HepG2 (cell line): ENCODE results near the gene HTR1D. TPM values are rescaled to one million over a fixed set of nuclear protein-coding genes. Genes with fewer than 3 reads are reported as not detected.

Experiments
- ATAC-seq: fragments of 200-7000 bp; cut with Tn5 transposase; 3 replicates; pipeline ENCODE4 v1.9.1; 2020; ENCODE audit warnings: mild to moderate bottlenecking, moderate library complexity
- BruUV-seq: library from RNA; stranded (reverse); fragments of 400-500 nt; replicated peaks from 2 replicates; lab custom pipeline; 2021; lab: Mats Ljungman, UMichigan
- CTCF ChIA-PET: fragments of 300-600 bp; formaldehyde crosslinking; extraction: SDS; loops from one replicate; lab custom pipeline; 2021; ENCODE audit warnings: low total read pairs, inconsistent platforms, low intra/inter-chr PET ratio; lab: Yijun Ruan, JAX
- POLR2A ChIA-PET: fragments of 350-600 bp; sonication (Branson Sonifier 250); formaldehyde crosslinking; loops from one replicate; lab custom pipeline; 2020; ENCODE audit warnings: antibody characterized with exemption, inconsistent platforms; lab: Yijun Ruan, JAX
- DNase-seq: peaks from one replicate; pipeline ENCODE4 v3.0.0-alpha.2; 2015; ENCODE audit warnings: low spot score
- FAIRE-seq: peaks from 3 replicates; lab custom pipeline; 2011; peaks lifted over from hg19 to GRCh38; lab: Jason Lieb, UNC
- H2AFZ ChIP-seq: one replicate; pipeline ENCODE4 v1.6.1; 2011; ENCODE audit warnings: low read length, inconsistent platforms
- H3K27ac ChIP-seq: fragments of 300-600 bp; 3 replicates; pipeline ENCODE4 v1.8.0; 2011; ENCODE audit warnings: mixed run types, mild to moderate bottlenecking, mixed read lengths, low read length, inconsistent platforms; ENCODE audit not compliant: insufficient read depth; ENCODE audit errors: extremely low read length
- H3K27me3 ChIP-seq, 2 experiments: fragments of 200-600 bp in 1 of 2; 2 replicates in 1 of 2; 3 replicates in 1 of 2; pipeline versions ENCODE4 v1.6.0 to v1.8.0; 2011; ENCODE audit warnings: low read length in 2 of 2, mild to moderate bottlenecking in 2 of 2, moderate library complexity in 2 of 2, inconsistent platforms in 1 of 2; ENCODE audit not compliant: insufficient read depth in 2 of 2, control insufficient read depth in 1 of 2
- H3K36me3 ChIP-seq, 2 experiments: fragments of 200-600 bp in 1 of 2; replicated peaks in 1 of 2; 2 replicates in 1 of 2; 3 replicates in 1 of 2; pipeline versions ENCODE4 v1.5.1 to v1.8.0; 2011; ENCODE audit warnings: low read length in 2 of 2, inconsistent platforms in 1 of 2; ENCODE audit not compliant: insufficient read depth in 2 of 2, control insufficient read depth in 1 of 2
- H3K4me1 ChIP-seq: 2 replicates; pipeline ENCODE4 v1.5.1; 2012; ENCODE audit warnings: low read length, inconsistent platforms; ENCODE audit not compliant: insufficient read depth
- H3K4me2 ChIP-seq: 2 replicates; pipeline ENCODE4 v1.6.0; 2011; ENCODE audit warnings: low read depth, low read length, inconsistent platforms
- H3K4me3 ChIP-seq, 3 experiments: fragments of 200-600 bp in 1 of 3; sonication (generic), shearing (Covaris generic) in 1 of 3; replicated peaks in 1 of 3; 2 replicates each; pipeline ENCODE4 v1.5.1; 2011 to 2016; ENCODE audit warnings: low read length in 3 of 3, inconsistent platforms in 2 of 3, low read depth in 2 of 3, mild to moderate bottlenecking in 2 of 3, control low read depth in 1 of 3, mixed read lengths in 1 of 3; ENCODE audit not compliant: insufficient read depth in 1 of 3
- H3K79me2 ChIP-seq: one replicate; pipeline ENCODE4 v1.6.1; 2011; ENCODE audit warnings: low read length, inconsistent platforms; ENCODE audit not compliant: insufficient read depth
- H3K9ac ChIP-seq: 2 replicates; pipeline ENCODE4 v1.6.0; 2011; ENCODE audit warnings: mild to moderate bottlenecking, low read depth, low read length, inconsistent platforms; ENCODE audit not compliant: insufficient read depth
- H3K9me3 ChIP-seq: 2 replicates; pipeline ENCODE4 v1.5.1; 2012; ENCODE audit warnings: mild to moderate bottlenecking, low read length
- H4K20me1 ChIP-seq: 2 replicates; pipeline ENCODE4 v1.6.0; 2011; ENCODE audit warnings: inconsistent platforms, mild to moderate bottlenecking, low read length, moderate library complexity; ENCODE audit not compliant: insufficient read depth
- BCL6 ChIP-seq: IDR thresholded peaks from 2 replicates; pipeline ENCODE4 v1.6.1; 2016; ENCODE audit warnings: missing genetic modification reagents, missing compliant biosample characterization
- GABPA ChIP-seq, 2 experiments: IDR thresholded peaks; 2 replicates each; pipeline ENCODE4 v1.6.1; 2011 to 2016; ENCODE audit warnings: low read depth in 2 of 2, low read length in 1 of 2, missing biosample characterization in 1 of 2, missing genetic modification characterization in 1 of 2
- NR1H2 ChIP-seq: sonication (generic); formaldehyde crosslinking; IDR thresholded peaks from 2 replicates; pipeline ENCODE4 v1.8.1; 2022; ENCODE audit warnings: low read depth, missing genetic modification reagents, borderline replicate concordance
- SMARCE1 ChIP-seq: fragments of 450-650 bp; IDR thresholded peaks from 2 replicates; pipeline ENCODE4 v1.6.1; 2017; ENCODE audit warnings: borderline replicate concordance
- ZBTB2 ChIP-seq: sonication (generic); formaldehyde crosslinking; IDR thresholded peaks from 2 replicates; pipeline ENCODE4 v1.8.0; 2022; ENCODE audit warnings: low read depth, missing genetic modification reagents
- ZNF235 ChIP-seq: sonication (generic); formaldehyde crosslinking; IDR thresholded peaks from 2 replicates; pipeline ENCODE4 v1.8.1; 2023; ENCODE audit warnings: mild to moderate bottlenecking, missing genetic modification reagents, borderline replicate concordance
- ZNF652 ChIP-seq: IDR thresholded peaks from 2 replicates; pipeline ENCODE4 v1.6.1; 2016; ENCODE audit warnings: low read depth, borderline replicate concordance
- ZNF670 ChIP-seq: sonication (generic); formaldehyde crosslinking; IDR thresholded peaks from 2 replicates; pipeline ENCODE4 v1.8.0; 2022; ENCODE audit warnings: mild to moderate bottlenecking, missing genetic modification reagents, borderline replicate concordance
- WGBS: methylation state at CpG from one replicate; pipeline ENCODE4 v1.1.6; 2017; ENCODE audit warnings: low lambda C conversion rate; 5-methylcytosine and 5-hydroxymethylcytosine counted together
- in situ Hi-C: cut with HindIII; loops from 2 replicates; pipeline ENCODE4 v1.10.0; 2017; ENCODE audit warnings: low pct_unique_long_range_greater_than_20kb; ENCODE audit not compliant: extremely low pct_ligation_motif_present
- intact Hi-C: fragments of 100-400 bp; cut with micrococcal nuclease; formaldehyde crosslinking; loops from one replicate; pipeline ENCODE4 v1.10.0; 2022; ENCODE audit not compliant: unreplicated experiment
- polyA plus RNA-seq, 8 experiments: library from polyadenylated mRNA; depleted of rRNA in 3 of 8; stranded (reverse) in 7 of 8; unstranded in 1 of 8; fragments of >200 nt; fragmentation: Illumina TruSeq in 4 of 8; extraction: Trizol in 4 of 8; gene quantifications; 2 replicates each; pipeline versions ENCODE4 v1.2.1 to v1.2.3, GENCODE V29; 2011 to 2016; ENCODE audit warnings: low read depth in 4 of 8, missing spikeins in 1 of 8, mixed read lengths in 1 of 8; ENCODE audit not compliant: insufficient read depth in 1 of 8
- total RNA-seq, 5 experiments: library from RNA; depleted of rRNA; stranded (reverse); fragments of >200 nt; fragmentation: Illumina TruSeq; extraction: Trizol; gene quantifications; 2 replicates each; pipeline ENCODE4 v1.2.3, GENCODE V29; 2016; ENCODE audit warnings: low read depth in 1 of 5

Gene HTR1D
- total and polyA plus RNA-seq, 2 of the 13 experiments (the other 11 are each of a cell fraction or from before 2014, with no cell fraction given): 0.04 to 0.07 TPM

- Histone ChIP-seq H3K4me3 (no peak overlapping the region), H3K79me2 (no peaks in the 10 kb centered on the region), H3K4me1 (peaks cover 14% of the 10 kb centered on the region), H3K9ac (no peak overlapping the region), H3K27me3 (peaks cover 0 to 1% of the 10 kb centered on the region in 2 experiments; a peak in 1 of 5 replicates), H2AFZ (no peak overlapping the region), H3K9me3 (no peaks in the 10 kb centered on the region), H3K27ac (no peak overlapping the region), H3K36me3 (no peaks in the 10 kb centered on the region), H3K4me2 (no peak overlapping the region), H4K20me1 (no peaks in the 10 kb centered on the region)
- intact Hi-C loops: no loop called here
- FAIRE-seq: no peak
- TF ChIP-seq ZNF652 (CRISPR knock-in tag) (no peak), BCL6 (CRISPR knock-in tag) (no peak), ZBTB2 (CRISPR knock-in tag) (no peak), NR1H2 (CRISPR knock-in tag) (no peak), ZNF235 (CRISPR knock-in tag) (no peak)
- CTCF ChIA-PET: no interaction called here
- no peak for ATAC-seq
- POLR2A ChIA-PET: no interaction called here
- in situ Hi-C loops: no loop called here
- BruUV-seq: no TSS peak
- DNase-seq: no peak
- 46% methylated on average over 5 of the region's 5 CpGs for WGBS
These were observed 37.3 kb upstream of the HTR1D start for GRCh38 chr1:23254584-23254983.

- DNase-seq (no peak), ATAC-seq (no peak), FAIRE-seq (no peak)
- no peak overlapping the region for H3K4me2 ChIP-seq
- no peaks in the 10 kb centered on the region for H3K36me3 ChIP-seq
- H3K4me3 ChIP-seq: no peak overlapping the region
- H3K27ac ChIP-seq: no peak overlapping the region
- 62% methylated on average over 1 of the region's 1 CpG for WGBS
- intact Hi-C loops: no loop called here
- ChIA-PET CTCF (no interaction called here), POLR2A (no interaction called here)
- TF ChIP-seq GABPA (IDR thresholded peaks at IDR 0.05; ENCODE audit: low read depth, low read length) (no peak), GABPA (CRISPR knock-in tag; IDR thresholded peaks at IDR 0.05; ENCODE audit: low read depth) (no peak), SMARCE1 (no peak), ZNF670 (CRISPR knock-in tag) (no peak)
- H4K20me1 ChIP-seq: no peaks in the 10 kb centered on the region
- peaks cover 0 to 1% of the 10 kb centered on the region in 2 experiments; a peak in 1 of 5 replicates for H3K27me3 ChIP-seq
- in situ Hi-C loops: no loop called here
- H2AFZ ChIP-seq: no peak overlapping the region
- H3K9ac ChIP-seq: no peak overlapping the region
- H3K4me1 ChIP-seq: peaks cover 20% of the 10 kb centered on the region
- H3K79me2 ChIP-seq: no peaks in the 10 kb centered on the region
- BruUV-seq: no TSS peak
- no peaks in the 10 kb centered on the region for H3K9me3 ChIP-seq
These were observed 34.5 kb upstream of the HTR1D start for GRCh38 chr1:23251812-23252211.
